Activated CD4-positive, alpha-beta T cell treated with anti-CD3 and anti-CD28 coated beads for 24 hours (primary cell): ENCODE data around the gene TWIST2.

ENCODE experiments used
- DNase-seq, 2 donors: peaks; one replicate each; pipeline ENCODE4 v3.0.0-alpha.2; 2020; ENCODE audit warnings: low read depth in 2 of 2

TWIST2 gene

GRCh38 chr2:238955648-238956531, 108.0 kb downstream of the TWIST2 start:
- DNase-seq: no peak

DNA sequence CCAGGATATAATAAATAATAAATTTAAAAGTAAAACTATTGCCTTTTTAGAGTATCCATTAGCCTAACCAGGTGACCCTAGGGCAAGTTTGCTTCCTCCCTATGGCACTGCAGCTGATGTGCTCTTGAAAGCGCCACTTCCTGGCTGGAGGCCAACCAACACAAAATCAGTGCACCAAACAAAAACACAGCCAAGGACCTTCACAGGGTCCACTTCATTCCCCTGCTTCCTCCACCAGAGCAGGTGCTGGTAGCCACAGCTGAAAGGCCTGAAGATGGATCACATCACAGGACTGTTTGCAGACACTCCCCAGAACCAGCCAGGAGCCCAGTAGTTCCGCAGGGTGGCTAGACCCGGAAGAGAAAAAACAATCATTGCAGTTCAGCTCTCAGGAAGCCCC, 108.8 kb downstream of the TWIST2 start:
- DNase-seq: no peak
